ENCODE data around the gene CRADD.

GRCh38 chr12:93722179-93722578 lies 45.0 kb downstream of the CRADD start:
- TF ChIP-seq CTCF (IDR thresholded peaks at IDR 0.05) (no peak), POLR2A (IDR thresholded peaks at IDR 0.05) (no peak)
